Effector memory CD8-positive, alpha-beta T cell (primary cell): Measurements from ENCODE around the gene GARNL3.

ENCODE experiments used
- ATAC-seq: fragments of 150-1000 bp; cut with Tn5 transposase; replicated peaks from 2 replicates; pipeline ENCODE4 v1.10.0; 2021; ENCODE audit warnings: mild to moderate bottlenecking, moderate library complexity
- DNase-seq, 3 experiments: peaks; one replicate each; pipeline ENCODE4 v3.0.0; 2021
- H3K27ac Mint-ChIP-seq, 2 donors: one replicate each; pipeline ENCODE4 v1.8.0; 2022; ENCODE audit warnings: mild to moderate bottlenecking in 2 of 2, mixed read lengths in 2 of 2, moderate library complexity in 2 of 2
- H3K27me3 Mint-ChIP-seq, 2 donors: one replicate each; pipeline ENCODE4 v1.8.0; 2022; ENCODE audit warnings: mixed read lengths in 2 of 2
- H3K36me3 Mint-ChIP-seq: one replicate; pipeline ENCODE4 v1.8.0; 2022; ENCODE audit warnings: mild to moderate bottlenecking, moderate library complexity, mixed read lengths; ENCODE audit not compliant: insufficient read depth
- H3K4me1 Mint-ChIP-seq, 2 donors: one replicate each; pipeline ENCODE4 v1.8.0; 2022; ENCODE audit warnings: low read depth in 2 of 2, mixed read lengths in 2 of 2
- H3K4me3 Mint-ChIP-seq, 2 donors: one replicate each; pipeline ENCODE4 v1.8.0; 2022; ENCODE audit warnings: mild to moderate bottlenecking in 2 of 2, mixed read lengths in 2 of 2, moderate library complexity in 2 of 2
- H3K9me3 Mint-ChIP-seq, 2 donors: one replicate each; pipeline ENCODE4 v1.8.0; 2022; ENCODE audit warnings: mixed read lengths in 2 of 2

Gene GARNL3

DNA sequence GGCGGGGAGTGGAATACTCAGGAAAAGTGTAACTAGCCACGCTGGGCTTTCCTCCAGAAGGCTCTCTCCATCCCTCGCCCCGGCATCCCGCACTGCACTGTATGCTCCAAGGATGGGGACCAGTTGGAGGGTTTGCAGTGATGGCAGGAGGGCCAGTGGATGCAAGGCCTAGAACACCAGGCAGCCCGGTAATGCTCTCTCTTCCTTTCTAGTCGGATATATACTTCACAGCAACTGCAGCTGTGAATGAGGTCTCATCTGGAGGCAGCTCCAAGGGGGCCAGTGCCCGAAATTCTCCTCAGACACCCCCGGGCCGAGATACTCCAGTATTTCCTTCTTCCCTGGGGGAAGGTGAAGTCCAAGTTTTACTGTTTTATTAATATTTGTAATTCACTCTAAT is 122.4 kb downstream of the GARNL3 start:
- Mint-ChIP-seq H3K27me3 (peaks cover 54 to 64% of the 10 kb centered on the region in 2 donors), H3K4me3 (no peak overlapping the region), H3K27ac (no peak overlapping the region), H3K9me3 (no peaks in the 10 kb centered on the region), H3K4me1 (peaks cover 22 to 24% of the 10 kb centered on the region in 2 donors), H3K36me3 (peaks cover 11% of the 10 kb centered on the region)
- ATAC-seq, result no peak
- DNase-seq, result no peak

DNA sequence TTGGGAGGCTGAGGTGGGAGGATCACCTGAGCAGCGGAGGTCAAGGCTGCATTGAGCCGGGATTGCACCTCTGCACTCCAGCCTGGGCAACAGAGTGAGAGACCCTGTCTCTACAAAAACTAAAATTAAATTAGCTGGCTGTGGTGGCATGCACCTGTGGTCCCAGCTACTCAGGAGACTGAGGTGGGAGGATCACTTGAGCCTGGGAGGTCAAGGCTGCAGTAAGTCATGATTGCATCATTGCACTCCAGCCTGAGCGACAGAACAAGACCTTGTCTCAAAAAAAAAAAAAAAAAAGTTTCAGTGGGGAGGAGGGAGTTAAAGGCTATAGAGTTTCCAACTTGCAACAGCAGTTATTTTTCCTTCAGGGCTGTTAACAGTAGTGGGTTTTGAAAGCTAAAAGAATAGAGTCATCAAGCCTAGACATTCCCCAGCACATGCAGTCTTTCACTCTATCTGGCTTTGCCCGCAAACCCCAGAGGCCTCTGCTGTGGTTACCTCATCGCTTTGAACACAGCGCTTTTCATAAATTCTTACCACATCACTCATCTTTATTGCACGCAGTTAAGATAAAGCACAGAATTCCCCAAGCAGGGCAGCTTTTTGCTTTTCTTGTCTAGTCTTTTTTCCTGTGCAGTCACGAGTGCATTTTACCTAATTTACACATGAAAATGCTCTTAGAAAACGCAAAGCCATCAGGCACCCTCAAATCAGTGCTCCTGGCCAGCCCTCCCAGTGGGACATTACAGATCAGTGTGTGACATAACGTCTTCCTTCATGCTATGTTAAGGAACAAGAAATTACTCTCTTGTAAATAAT is 123.7 kb downstream of the GARNL3 start:
- peak; percentile 98 for ATAC-seq
- H3K4me3 Mint-ChIP-seq, result peak overlapping the region; percentile 9 to 49
- peaks cover 11% of the 10 kb centered on the region for H3K36me3 Mint-ChIP-seq
- peaks cover 51 to 61% of the 10 kb centered on the region in 2 donors for H3K27me3 Mint-ChIP-seq
- H3K27ac Mint-ChIP-seq, result peak overlapping the region; percentile 86 to 92
- H3K4me1 Mint-ChIP-seq, result peaks cover 22 to 24% of the 10 kb centered on the region in 2 donors
- no peaks in the 10 kb centered on the region for H3K9me3 Mint-ChIP-seq
- peak; percentile 81 to 88 (median 81) for DNase-seq

DNA sequence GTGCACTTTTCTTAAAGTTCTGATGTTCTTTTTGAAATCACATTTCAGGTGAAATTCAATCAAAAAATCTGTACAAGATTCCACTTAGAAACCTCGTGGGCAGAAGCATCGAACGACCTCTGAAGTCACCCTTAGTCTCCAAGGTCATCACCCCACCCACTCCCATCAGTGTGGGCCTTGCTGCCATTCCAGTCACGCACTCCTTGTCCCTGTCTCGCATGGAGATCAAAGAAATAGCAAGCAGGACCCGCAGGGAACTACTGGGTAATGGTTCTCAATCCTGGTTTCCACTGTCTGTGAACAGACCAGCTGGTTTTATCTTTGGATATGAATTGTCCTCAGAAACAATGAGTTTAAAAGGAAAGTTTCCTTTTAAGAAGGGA is 124.3 kb downstream of the GARNL3 start:
- H3K4me1 Mint-ChIP-seq, result peaks cover 22 to 24% of the 10 kb centered on the region in 2 donors
- peak overlapping the region; percentile 86 to 92 for H3K27ac Mint-ChIP-seq
- DNase-seq, result no peak
- peak overlapping the region; percentile 46 to 49 for H3K4me3 Mint-ChIP-seq
- ATAC-seq, result no peak
- peaks cover 45 to 55% of the 10 kb centered on the region in 2 donors for H3K27me3 Mint-ChIP-seq
- peaks cover 11% of the 10 kb centered on the region for H3K36me3 Mint-ChIP-seq
- H3K9me3 Mint-ChIP-seq, result no peaks in the 10 kb centered on the region

DNA sequence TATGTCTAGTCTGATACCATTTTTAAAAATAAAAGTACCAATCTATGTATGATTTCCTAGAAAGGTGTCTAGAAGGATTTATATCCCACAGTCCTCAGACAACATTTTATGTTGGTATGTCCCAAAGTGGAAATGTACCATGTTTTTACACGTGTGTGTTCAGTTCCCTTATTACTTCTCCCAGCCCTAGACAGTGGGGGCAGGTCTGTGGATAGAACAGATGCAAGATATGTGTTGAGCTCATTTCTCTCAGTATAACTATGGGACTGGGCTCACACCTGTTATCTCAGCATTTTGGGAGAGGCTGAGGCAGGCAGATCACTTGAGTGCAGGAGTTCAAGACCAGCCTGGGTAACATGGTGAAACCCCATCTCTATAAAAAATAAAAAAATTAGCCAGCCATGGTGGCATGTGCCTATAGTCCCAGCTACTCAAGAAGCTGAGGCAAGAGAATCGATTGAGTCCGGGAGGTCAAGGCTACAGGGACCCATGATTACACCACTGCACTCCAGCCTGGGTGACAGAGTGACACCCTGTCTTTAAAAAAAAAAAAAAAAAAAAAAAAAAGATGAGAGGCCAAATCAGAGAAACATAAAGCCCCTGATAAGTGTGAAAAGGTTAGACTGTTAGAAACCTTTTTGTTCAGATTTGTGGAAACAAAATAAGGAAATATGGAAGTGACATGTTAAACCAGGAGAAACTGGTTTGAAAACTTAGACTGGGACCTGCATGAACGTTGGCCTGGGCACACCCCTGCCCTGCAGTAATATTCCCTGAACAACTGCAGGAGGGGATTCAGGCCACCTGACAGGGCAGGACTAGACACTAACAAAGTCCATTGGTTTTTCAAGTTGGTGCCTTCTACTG is 125.0 kb downstream of the GARNL3 start:
- peaks cover 38 to 47% of the 10 kb centered on the region in 2 donors for H3K27me3 Mint-ChIP-seq
- peak overlapping the region in 1 of 2 donors; percentile 86 for H3K27ac Mint-ChIP-seq

DNA sequence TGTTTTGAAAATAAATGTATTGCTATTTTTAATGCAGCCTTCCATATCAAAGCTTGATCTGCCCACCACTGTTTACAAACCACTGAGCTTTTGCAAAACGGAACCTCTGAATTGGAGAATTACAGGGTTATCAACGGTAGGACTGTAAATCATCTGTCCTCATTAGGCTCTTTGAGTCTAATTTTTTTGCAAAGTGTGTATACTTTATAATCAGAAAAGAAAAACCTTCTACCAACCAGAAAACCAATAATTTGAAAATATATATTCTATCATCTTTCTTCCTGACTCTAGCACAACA is 125.6 kb downstream of the GARNL3 start:
- H3K36me3 Mint-ChIP-seq, result peaks cover 11% of the 10 kb centered on the region

More for the DNA sequence above, 125.0 kb downstream of the GARNL3 start:
- H3K4me3 Mint-ChIP-seq, result peak overlapping the region in 1 of 2 donors; percentile 46
- peaks cover 18 to 20% of the 10 kb centered on the region in 2 donors for H3K4me1 Mint-ChIP-seq
- H3K36me3 Mint-ChIP-seq, result peaks cover 11% of the 10 kb centered on the region
- ATAC-seq, result no peak
- DNase-seq, result no peak
- H3K9me3 Mint-ChIP-seq, result no peaks in the 10 kb centered on the region

DNA sequence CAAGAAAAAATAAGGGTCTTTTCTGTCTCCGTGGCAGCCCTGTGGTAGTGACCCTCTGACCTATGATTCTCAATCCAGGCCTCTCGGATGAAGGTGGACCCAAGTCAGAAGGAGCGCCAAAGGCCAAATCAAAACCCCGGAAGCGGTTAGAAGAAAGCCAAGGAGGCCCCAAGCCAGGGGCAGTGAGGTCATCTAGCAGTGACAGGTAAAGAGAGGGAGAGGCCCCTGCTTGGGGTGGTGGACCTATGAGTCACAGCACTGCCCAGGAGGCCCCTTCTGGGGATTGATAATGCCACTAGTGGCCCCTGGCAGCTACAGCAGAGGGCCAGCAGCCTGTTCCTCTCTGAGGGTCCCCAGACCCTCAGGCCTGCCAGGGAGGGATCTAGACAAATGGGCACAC is 126.0 kb downstream of the GARNL3 start:
- Mint-ChIP-seq H3K9me3 (no peaks in the 10 kb centered on the region), H3K4me1 (peaks cover 18 to 19% of the 10 kb centered on the region in 2 donors), H3K4me3 (no peak overlapping the region), H3K27ac (no peak overlapping the region), H3K36me3 (peaks cover 11% of the 10 kb centered on the region), H3K27me3 (peaks cover 32 to 38% of the 10 kb centered on the region in 2 donors)
- DNase-seq (no peak), ATAC-seq (no peak)

More for the DNA sequence above, 125.6 kb downstream of the GARNL3 start:
- Mint-ChIP-seq H3K27ac (no peak overlapping the region), H3K4me1 (peaks cover 18 to 20% of the 10 kb centered on the region in 2 donors), H3K4me3 (no peak overlapping the region), H3K27me3 (peaks cover 34 to 42% of the 10 kb centered on the region in 2 donors), H3K9me3 (no peaks in the 10 kb centered on the region)
- ATAC-seq, result no peak
- DNase-seq, result no peak

DNA sequence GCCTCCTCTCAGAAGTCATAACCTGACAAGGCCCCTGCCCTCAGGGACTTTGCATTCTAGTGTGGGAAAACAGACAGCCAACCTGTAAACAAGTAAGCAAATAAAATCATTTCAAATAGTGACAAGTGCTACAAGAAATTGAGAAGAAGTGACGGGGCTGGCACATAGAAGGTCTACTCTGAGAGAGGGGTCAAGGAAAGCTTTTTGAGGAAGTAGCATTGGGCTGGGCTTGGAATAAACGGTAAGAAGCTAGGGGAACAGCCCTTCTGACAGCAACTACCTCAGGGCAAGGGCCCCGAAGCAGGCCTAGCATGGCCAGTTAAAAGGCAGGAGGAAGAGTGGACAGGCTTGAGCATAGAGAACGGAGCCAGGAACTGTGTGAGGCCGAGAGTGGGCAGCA is 127.6 kb downstream of the GARNL3 start:
- Mint-ChIP-seq H3K4me1 (peaks cover 18 to 26% of the 10 kb centered on the region in 2 donors), H3K27ac (no peak overlapping the region), H3K27me3 (peaks cover 17 to 22% of the 10 kb centered on the region in 2 donors)

DNA sequence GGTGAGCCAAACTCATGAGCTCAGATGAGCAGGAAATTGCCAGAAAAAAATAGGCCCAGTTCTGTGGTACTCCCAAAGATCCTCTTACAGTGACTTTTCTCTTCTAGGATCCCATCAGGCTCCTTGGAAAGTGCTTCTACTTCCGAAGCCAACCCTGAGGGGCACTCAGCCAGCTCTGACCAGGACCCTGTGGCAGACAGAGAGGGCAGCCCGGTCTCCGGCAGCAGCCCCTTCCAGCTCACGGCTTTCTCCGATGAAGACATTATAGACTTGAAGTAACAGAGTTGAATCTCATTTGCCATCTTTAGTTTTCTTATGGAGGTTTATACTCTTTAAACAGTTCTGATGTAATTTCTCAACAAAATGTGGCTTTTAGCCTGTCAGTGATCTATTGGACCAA is 128.4 kb downstream of the GARNL3 start:
- no peak overlapping the region for H3K4me3 Mint-ChIP-seq
- H3K27me3 Mint-ChIP-seq, result peaks cover 17 to 22% of the 10 kb centered on the region in 2 donors
- ATAC-seq (no peak), DNase-seq (no peak)
- peaks cover 7% of the 10 kb centered on the region for H3K36me3 Mint-ChIP-seq
- H3K27ac Mint-ChIP-seq, result no peak overlapping the region
- peaks cover 16 to 24% of the 10 kb centered on the region in 2 donors for H3K4me1 Mint-ChIP-seq
- no peaks in the 10 kb centered on the region for H3K9me3 Mint-ChIP-seq

More for the DNA sequence above, 127.6 kb downstream of the GARNL3 start:
- DNase-seq, result no peak
- Mint-ChIP-seq H3K4me3 (no peak overlapping the region), H3K36me3 (peaks cover 9% of the 10 kb centered on the region), H3K9me3 (no peaks in the 10 kb centered on the region)
- ATAC-seq, result no peak

DNA sequence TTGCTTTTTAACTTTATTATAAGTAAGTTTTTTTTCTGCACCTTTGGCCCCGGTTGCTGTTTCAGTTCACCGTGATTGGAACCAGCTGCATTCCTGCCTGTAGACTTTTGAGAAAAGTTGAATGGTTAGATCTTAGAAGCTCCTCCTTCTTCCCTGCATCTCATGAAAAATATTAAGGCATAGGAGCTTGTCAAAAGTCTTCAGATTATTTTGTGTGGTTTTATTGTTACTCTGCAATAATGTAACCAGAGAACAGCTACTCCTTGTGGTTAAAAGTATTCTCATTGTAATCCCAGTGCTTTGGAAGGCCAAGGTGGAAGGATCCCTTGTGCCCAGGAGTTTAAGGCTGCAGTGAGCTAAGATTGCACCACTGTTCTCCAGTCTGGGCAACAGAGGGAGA is 129.1 kb downstream of the GARNL3 start:
- Mint-ChIP-seq H3K36me3 (peaks cover under 1% of the 10 kb centered on the region), H3K27me3 (peaks cover 17 to 28% of the 10 kb centered on the region in 2 donors), H3K4me3 (no peak overlapping the region), H3K9me3 (no peaks in the 10 kb centered on the region), H3K27ac (no peak overlapping the region), H3K4me1 (peaks cover 16 to 24% of the 10 kb centered on the region in 2 donors)
- no peak for ATAC-seq
- DNase-seq, result no peak

DNA sequence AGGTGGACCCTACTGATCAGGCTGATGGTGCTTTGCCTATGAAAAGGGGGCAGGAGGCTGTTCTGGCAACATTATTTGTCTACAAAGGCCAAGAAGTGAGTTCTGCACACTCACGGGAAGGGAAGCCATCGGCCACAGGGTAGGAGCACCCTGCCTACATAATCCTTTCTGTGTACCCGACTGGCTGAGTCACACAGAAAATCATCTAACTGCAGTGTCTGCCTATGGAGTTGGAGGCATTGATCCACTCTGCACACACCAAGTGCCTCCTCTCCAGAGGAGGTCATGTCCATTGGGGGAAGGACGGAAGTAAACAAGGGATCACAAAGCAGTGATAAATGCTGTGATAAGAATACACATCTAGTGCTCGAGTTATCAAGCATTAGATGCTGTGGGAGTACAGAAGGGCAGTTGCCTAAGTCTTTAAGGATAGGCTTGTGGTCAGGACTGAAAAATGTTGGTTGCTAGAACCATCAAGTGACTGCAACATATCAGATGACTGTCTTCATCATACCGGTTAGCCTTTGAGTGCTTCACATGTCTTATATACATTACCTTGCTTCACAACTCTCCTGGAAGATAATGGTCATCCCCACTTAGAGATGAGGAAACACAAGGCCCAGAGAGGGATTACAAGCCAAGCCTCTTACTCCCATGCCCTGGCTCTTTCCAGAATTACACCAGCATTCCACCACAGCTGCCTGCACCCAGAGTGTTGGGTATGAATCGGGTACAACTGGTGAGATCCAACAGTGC is 131.1 kb downstream of the GARNL3 start:
- no peak for DNase-seq
- Mint-ChIP-seq H3K27me3 (peaks cover 12 to 24% of the 10 kb centered on the region in 2 donors), H3K27ac (peak overlapping the region in 1 of 2 donors; percentile 23), H3K9me3 (no peaks in the 10 kb centered on the region), H3K36me3 (no peaks in the 10 kb centered on the region), H3K4me1 (peaks cover 11 to 16% of the 10 kb centered on the region in 2 donors), H3K4me3 (peak overlapping the region; percentile 68 to 85)
- no peak for ATAC-seq

DNA sequence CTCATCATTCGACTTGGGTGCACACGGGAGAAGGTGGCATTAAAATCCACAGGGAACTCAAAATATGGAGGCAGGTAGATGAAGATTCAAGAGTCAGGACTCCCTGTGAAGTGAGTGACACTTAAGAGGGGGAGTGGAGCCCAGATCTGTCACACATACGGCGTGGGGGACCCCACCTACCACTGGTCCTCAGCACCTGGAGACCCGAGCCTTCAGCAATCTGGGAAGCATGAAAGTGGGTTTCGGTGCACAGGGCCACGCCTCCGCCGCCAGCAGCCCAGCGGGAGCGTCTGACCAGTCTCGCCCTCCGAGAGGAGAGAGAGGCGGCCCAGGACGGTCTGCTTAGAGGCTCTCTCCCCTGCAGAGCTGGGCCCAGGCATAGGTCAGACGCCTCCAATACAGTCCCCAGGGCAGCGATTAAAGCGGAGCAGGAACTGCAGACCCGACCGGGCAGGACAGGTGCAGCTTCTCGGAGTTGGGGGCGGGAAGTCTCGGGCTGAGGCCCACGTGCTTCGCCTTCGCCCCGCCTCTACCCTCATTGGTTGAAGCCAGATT is 131.8 kb downstream of the GARNL3 start:
- H3K27ac Mint-ChIP-seq, result peak overlapping the region in 1 of 2 donors; percentile 23
- no peak for ATAC-seq
- H3K4me3 Mint-ChIP-seq, result peak overlapping the region; percentile 68 to 85

DNA sequence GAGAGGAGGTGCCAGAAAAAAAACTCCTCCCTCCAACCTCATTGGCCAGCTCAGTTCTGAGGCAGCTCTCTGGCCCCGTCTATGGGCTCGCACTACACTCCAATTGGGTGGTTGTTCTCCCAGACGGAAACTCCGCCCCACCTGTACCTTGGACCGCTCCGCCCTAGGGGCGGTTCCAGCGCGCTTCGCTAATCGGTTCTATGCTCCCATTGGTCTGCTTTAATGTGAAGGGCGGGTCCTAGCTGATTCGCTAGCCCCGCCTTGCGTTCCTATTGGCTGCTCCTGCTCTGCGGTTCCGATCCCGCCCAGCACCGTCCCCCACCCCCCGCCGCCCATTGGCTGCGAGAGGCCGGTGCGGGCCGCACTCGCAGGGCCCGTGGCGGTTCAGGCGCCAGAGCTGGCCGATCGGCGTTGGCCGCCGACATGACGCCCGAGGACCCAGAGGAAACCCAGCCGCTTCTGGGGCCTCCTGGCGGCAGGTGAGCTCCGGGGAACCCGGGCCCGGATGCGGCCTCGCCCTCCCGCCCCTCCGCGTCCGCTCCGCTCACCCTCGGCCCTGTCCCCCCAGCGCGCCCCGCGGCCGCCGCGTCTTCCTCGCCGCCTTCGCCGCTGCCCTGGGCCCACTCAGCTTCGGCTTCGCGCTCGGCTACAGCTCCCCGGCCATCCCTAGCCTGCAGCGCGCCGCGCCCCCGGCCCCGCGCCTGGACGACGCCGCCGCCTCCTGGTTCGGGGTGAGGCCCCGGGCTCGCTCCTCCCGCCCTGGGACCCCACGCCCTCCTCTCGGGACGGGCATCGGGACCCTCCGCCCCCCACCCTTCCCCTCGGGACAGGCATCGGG is 132.5 kb downstream of the GARNL3 start, which contains the start of gene SLC2A8:
TSS of gene SLC2A8 (plus strand) at position 362 of the 838 bp plus-strand sequence. CDS start at position 424, 62 bp downstream.
- Mint-ChIP-seq H3K4me3 (peak within 1 kb of the TSS; percentile 80 to 85), H3K27ac (peak within 1 kb of the TSS; percentile 59 to 85), H3K27me3 (peaks cover 6 to 18% of the 10 kb centered on the region in 2 donors)

More for the DNA sequence above, 131.8 kb downstream of the GARNL3 start:
- Mint-ChIP-seq H3K4me1 (peaks cover 11 to 16% of the 10 kb centered on the region in 2 donors), H3K9me3 (no peaks in the 10 kb centered on the region), H3K36me3 (no peaks in the 10 kb centered on the region), H3K27me3 (peaks cover 11 to 24% of the 10 kb centered on the region in 2 donors)
- DNase-seq, result no peak

More for the DNA sequence above, 132.5 kb downstream of the GARNL3 start, which contains the start of gene SLC2A8:
- DNase-seq (peak; percentile 96 to 97 (median 96)), ATAC-seq (peak; percentile 90)
- H3K36me3 Mint-ChIP-seq, result no peaks in the 10 kb centered on the region
- no peaks in the 10 kb centered on the region for H3K9me3 Mint-ChIP-seq
- peaks cover 11 to 16% of the 10 kb centered on the region in 2 donors for H3K4me1 Mint-ChIP-seq
